Stimulated activated naive CD8-positive, alpha-beta T cell treated with anti-CD3 and anti-CD28 coated beads, Interleukin-15, Interleukin-2, amounts not matched to agents 100 ng/mL and 50 ng/mL, for 24 hours (primary cell): ENCODE results near the gene TMEM186.
"Not testable (repeated sequence)": the region's sequence is repeated elsewhere in the genome, so short reads cannot be mapped to it uniquely, and the experiment has no call there.

Experiments
- H3K27ac Mint-ChIP-seq: one replicate; pipeline ENCODE4 v1.8.0; 2021; ENCODE audit warnings: mild to moderate bottlenecking, mixed read lengths
- H3K27me3 Mint-ChIP-seq: one replicate; pipeline ENCODE4 v1.8.0; 2021; ENCODE audit warnings: mixed read lengths
- H3K36me3 Mint-ChIP-seq: one replicate; pipeline ENCODE4 v1.8.0; 2021; ENCODE audit warnings: low read depth, mixed read lengths
- H3K4me1 Mint-ChIP-seq: one replicate; pipeline ENCODE4 v1.8.0; 2021; ENCODE audit warnings: low read depth, mixed read lengths
- H3K4me3 Mint-ChIP-seq: one replicate; pipeline ENCODE4 v1.8.0; 2021; ENCODE audit warnings: mild to moderate bottlenecking, mixed read lengths
- H3K9me3 Mint-ChIP-seq: one replicate; pipeline ENCODE4 v1.8.0; 2021; ENCODE audit warnings: mixed read lengths

The TMEM186 gene

DNA sequence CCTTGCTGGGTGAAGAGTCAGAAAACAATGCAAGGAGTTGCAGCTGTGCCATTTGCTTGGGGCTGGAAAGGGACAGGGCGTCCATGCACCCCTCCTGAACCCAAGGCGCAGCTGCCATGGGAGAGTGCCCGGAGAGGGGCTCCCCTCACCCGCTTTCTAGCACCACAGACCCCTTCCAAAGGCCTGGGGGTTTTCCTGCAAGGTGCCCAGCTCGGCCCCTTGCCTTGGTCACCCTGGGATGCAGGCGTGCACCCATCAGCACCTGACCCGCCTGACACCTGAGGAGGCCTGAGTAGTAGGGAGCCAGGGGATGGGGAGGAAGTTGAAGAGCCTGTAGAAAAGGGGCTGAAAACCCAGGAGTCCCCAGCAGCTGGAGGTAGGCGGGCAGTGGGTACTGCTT, 30.3 kb downstream of the TMEM186 start:
- Mint-ChIP-seq H3K36me3 (peaks cover 14% of the 10 kb centered on the region), H3K27me3 (no peaks in the 10 kb centered on the region), H3K9me3 (no peaks in the 10 kb centered on the region), H3K4me1 (no peaks in the 10 kb centered on the region), H3K27ac (no peak overlapping the region), H3K4me3 (no peak overlapping the region)

DNA sequence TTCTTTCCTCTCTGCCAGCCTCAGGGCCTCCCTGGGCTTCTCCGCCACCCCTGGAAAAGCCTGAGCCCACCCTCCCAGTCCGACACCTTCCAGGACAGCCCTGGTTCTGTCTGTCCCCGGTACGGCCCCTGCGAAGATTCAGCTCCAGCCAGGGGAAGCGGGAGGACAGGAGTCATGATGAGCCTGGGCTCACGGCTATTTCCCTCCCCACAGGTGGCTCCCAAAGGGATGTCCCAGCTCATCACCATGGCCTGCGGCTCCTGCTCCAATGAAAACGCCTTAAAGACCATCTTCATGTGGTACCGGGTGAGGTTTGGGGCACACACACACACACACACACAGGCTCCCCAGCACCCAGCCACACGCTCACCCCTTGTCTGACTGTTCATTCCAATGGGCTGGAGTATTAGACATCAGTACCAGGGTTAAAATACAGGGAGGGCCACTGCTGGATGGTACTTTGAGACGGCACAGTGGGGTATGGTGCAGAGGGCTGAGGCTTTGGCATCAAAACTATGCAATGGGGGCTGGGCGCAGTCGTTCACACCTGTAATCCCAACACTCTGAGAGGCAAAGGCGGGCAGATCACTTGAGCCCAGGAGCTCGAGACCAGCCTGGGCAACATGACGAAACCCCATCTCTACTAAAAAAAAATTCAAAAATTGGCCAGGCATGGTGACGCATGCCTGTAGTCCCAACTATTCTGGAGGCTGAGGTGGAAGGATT, 32.8 kb downstream of the TMEM186 start:
- Mint-ChIP-seq H3K27me3 (no peaks in the 10 kb centered on the region), H3K4me3 (no peak overlapping the region), H3K27ac (no peak overlapping the region), H3K4me1 (no peaks in the 10 kb centered on the region), H3K36me3 (peaks cover 12% of the 10 kb centered on the region), H3K9me3 (no peaks in the 10 kb centered on the region)

DNA sequence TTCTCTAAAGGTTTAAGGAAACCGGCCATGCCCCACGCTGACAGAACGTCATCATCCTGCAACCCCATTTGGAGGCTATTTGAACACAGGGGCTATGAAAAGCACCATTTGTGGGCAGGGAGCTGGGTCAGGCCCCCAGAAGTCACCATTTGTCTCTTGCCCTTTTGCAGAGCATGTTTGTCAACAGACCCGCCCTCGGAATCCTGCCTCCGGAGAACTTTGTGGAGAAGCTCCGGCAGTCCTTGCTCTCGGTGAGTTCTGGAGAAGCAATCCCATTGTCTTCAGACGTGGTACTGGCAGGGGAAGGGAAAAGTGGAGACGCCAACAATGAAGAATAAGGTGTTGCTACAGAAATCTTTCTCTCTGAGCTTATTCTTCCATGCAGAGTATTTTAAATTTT, 33.5 kb downstream of the TMEM186 start:
- Mint-ChIP-seq H3K36me3 (peaks cover 9% of the 10 kb centered on the region), H3K9me3 (no peaks in the 10 kb centered on the region), H3K27me3 (no peaks in the 10 kb centered on the region), H3K4me1 (no peaks in the 10 kb centered on the region), H3K4me3 (no peak overlapping the region), H3K27ac (no peak overlapping the region)

DNA sequence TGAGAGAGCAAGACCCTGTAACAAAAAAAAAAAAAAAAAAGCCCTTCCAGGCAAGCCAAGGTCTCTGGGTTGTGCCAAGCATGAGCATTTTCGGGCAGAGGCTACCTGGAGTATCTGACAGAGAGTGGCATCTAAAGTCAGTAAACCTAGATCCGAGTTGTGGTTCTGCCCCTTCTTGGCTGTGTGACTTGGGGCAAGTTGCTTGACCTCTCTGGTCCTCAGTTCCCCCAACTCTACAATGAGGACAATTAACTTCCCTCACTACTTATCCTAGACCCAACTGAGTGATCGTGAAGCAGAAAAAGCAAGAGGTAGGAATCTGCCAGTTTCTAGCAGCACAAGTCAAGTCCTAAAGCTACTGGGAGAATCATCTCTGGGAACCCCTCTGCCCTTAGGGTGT, 34.4 kb downstream of the TMEM186 start:
- Mint-ChIP-seq H3K4me1 (no peaks in the 10 kb centered on the region), H3K27ac (no peak overlapping the region), H3K27me3 (no peaks in the 10 kb centered on the region), H3K9me3 (no peaks in the 10 kb centered on the region), H3K4me3 (no peak overlapping the region), H3K36me3 (peaks cover 2% of the 10 kb centered on the region)

DNA sequence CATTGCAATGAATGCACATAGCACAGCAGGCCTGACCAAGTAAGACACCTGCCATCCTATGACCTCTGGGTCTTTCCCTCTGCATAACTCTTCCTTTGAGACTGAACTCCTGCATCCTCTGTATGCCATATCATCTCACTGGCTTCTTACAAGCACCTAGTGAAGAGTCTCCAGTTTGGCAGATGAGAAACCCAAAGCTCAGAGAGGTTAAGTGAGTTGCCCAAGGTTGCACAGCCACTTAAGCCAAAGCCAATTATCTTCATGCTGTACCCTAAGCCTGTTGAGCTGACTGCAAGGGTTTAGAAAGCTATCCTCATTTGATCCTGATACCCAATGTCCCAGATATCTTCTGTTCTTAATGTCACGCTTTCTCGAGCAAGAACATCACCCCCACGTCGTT, 35.2 kb downstream of the TMEM186 start:
- H3K36me3 Mint-ChIP-seq, result peaks cover 6% of the 10 kb centered on the region
- no peak overlapping the region for H3K27ac Mint-ChIP-seq
- no peaks in the 10 kb centered on the region for H3K27me3 Mint-ChIP-seq
- H3K9me3 Mint-ChIP-seq, result no peaks in the 10 kb centered on the region
- H3K4me1 Mint-ChIP-seq, result no peaks in the 10 kb centered on the region
- H3K4me3 Mint-ChIP-seq, result no peak overlapping the region

DNA sequence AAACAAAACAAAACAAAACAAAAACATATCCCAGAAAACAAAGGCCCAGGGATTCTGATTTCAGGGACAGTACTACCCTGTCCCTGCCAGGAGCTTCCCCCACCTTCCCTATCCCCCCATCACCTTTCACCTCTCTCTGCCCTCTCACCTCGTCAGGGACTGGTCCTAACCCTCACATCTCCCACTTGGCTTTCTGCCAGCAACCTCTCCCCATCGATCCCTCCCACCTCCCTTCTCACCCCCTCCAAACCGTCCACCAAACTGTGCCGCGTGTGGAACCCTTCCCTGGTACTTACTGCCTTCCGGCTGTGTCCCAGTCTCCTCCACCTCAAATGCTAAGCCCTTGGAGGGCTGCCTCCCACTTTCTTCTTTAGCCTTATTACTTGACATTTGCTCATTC, 36.4 kb downstream of the TMEM186 start:
- Mint-ChIP-seq H3K27me3 (no peaks in the 10 kb centered on the region), H3K36me3 (peaks cover 6% of the 10 kb centered on the region), H3K9me3 (no peaks in the 10 kb centered on the region)

DNA sequence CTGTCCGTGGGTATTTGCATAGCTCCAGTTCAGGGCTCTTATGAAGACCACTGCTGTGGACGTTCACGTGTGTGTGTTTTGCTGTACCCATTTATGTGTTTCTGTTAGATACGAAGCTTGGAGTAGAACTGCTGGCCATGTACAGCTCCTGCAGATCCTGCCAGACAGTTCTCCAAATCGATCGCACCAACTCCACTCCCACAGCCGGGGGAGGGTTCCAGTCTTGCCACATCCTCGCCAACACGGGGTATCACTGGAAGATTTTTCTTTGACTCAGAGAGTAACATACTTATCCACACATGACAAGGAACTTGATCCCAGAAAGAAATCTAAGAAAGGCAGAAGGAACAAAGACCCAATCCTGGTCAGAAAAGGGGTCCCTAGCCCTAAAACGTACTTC, 37.4 kb downstream of the TMEM186 start:
- Mint-ChIP-seq H3K4me1 (no peaks in the 10 kb centered on the region), H3K27ac (no peak overlapping the region), H3K27me3 (no peaks in the 10 kb centered on the region), H3K4me3 (no peak overlapping the region), H3K9me3 (no peaks in the 10 kb centered on the region), H3K36me3 (peaks cover 6% of the 10 kb centered on the region)

More for the DNA sequence above, 36.4 kb downstream of the TMEM186 start:
- H3K4me3 Mint-ChIP-seq, result no peak overlapping the region
- no peak overlapping the region for H3K27ac Mint-ChIP-seq
- H3K4me1 Mint-ChIP-seq, result no peaks in the 10 kb centered on the region

DNA sequence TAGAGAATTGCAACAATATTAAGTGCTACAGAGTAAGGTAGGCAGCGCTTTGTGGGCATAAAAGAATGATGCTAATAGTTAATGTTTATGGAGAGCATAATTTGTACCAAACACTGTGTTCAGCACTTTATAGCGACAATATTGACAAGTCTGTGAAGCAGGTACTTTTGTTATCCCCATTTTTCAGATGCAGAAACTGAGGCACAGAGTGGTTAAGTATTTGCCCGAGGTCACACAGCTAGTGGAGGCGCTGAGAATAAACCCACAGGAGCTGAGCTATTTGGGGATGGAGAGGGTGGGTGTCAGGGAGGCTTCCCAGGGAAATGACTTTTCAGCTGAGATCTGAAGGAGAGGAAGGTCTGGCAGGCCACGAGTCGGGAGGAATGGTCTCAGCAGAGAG, 39.4 kb downstream of the TMEM186 start:
- H3K27ac Mint-ChIP-seq, result no peak overlapping the region
- H3K36me3 Mint-ChIP-seq, result peaks cover 6% of the 10 kb centered on the region
- no peaks in the 10 kb centered on the region for H3K4me1 Mint-ChIP-seq
- no peaks in the 10 kb centered on the region for H3K27me3 Mint-ChIP-seq
- H3K9me3 Mint-ChIP-seq, result no peaks in the 10 kb centered on the region
- H3K4me3 Mint-ChIP-seq, result no peak overlapping the region

DNA sequence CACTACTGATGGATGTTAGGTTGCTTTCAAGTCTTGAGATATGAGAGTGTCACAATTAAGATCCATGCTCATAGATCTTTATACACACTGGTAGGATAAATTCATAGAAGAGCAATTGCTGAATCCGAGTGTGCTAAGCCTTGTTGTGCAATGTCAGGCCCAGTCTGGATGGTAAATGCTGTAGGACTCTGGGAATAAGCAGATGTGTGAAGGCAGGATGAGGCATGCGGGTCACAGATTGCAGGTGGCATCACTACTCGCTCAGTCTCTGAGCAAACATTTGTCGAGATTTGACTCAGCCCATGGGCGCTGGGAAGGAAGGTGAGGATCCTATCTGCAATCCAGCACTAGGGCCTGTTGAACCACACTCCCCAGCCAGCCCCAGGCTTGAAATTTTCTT, 40.7 kb downstream of the TMEM186 start:
- no peaks in the 10 kb centered on the region for H3K4me1 Mint-ChIP-seq
- peaks cover 6% of the 10 kb centered on the region for H3K36me3 Mint-ChIP-seq
- H3K27ac Mint-ChIP-seq, result no peak overlapping the region
- H3K4me3 Mint-ChIP-seq, result no peak overlapping the region
- no peaks in the 10 kb centered on the region for H3K9me3 Mint-ChIP-seq
- no peaks in the 10 kb centered on the region for H3K27me3 Mint-ChIP-seq

DNA sequence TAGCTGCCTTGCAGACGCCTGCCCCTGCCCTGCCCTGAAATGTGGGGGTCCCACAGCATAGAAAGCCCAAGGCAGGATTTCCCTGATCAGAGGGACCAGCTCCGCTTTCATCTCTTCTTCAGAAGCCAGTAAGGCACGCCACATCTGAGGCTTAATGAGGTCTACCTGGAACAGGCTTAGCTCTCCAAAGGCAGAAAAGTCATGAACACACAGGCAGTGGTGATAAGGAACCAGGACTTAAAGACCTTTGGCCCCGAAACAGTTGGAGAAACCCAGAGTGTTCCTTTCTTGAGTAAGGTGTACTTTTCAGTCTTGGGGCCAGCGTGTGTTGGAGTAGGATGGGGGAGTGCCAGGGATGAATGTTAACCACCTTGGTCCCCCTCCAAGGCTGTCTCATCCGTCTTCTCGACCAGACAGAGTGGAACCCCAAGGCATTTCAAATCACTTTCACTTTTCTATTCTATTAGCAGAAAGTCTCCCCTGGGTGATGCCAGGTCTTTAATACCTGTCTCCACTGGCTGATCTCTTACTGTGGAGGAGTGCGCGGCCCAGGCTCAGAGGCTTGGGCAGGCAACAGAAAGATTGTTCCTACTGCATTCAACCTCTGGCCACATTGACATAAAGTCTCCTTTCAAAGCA, 43.9 kb downstream of the TMEM186 start:
- no peaks in the 10 kb centered on the region for H3K4me1 Mint-ChIP-seq
- no peak overlapping the region for H3K27ac Mint-ChIP-seq
- no peaks in the 10 kb centered on the region for H3K27me3 Mint-ChIP-seq
- no peaks in the 10 kb centered on the region for H3K9me3 Mint-ChIP-seq
- H3K36me3 Mint-ChIP-seq, result peaks cover 14% of the 10 kb centered on the region
- H3K4me3 Mint-ChIP-seq, result no peak overlapping the region

DNA sequence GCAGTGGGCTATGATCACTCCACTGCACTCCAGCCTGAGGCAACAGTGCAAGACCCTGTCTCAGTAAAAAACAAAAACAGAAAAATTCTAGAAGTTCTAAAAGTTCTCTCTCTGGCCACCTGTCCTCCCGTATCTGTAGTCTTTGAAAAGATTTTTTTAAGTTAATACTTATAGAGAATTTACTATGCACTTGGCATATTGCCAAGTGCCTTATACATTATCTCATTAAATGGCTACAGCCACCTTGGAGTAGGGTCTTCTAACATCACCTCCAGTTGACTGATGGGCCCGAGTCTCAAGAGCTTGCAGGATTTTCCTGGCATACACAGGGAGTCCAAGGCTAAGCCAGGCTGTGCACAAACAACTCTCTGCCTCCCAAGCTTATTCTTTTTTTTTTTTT, 44.7 kb downstream of the TMEM186 start:
- H3K4me1 Mint-ChIP-seq, result no peaks in the 10 kb centered on the region
- no peak overlapping the region for H3K4me3 Mint-ChIP-seq
- peaks cover 11% of the 10 kb centered on the region for H3K36me3 Mint-ChIP-seq
- no peak overlapping the region for H3K27ac Mint-ChIP-seq
- no peaks in the 10 kb centered on the region for H3K27me3 Mint-ChIP-seq
- no peaks in the 10 kb centered on the region for H3K9me3 Mint-ChIP-seq

DNA sequence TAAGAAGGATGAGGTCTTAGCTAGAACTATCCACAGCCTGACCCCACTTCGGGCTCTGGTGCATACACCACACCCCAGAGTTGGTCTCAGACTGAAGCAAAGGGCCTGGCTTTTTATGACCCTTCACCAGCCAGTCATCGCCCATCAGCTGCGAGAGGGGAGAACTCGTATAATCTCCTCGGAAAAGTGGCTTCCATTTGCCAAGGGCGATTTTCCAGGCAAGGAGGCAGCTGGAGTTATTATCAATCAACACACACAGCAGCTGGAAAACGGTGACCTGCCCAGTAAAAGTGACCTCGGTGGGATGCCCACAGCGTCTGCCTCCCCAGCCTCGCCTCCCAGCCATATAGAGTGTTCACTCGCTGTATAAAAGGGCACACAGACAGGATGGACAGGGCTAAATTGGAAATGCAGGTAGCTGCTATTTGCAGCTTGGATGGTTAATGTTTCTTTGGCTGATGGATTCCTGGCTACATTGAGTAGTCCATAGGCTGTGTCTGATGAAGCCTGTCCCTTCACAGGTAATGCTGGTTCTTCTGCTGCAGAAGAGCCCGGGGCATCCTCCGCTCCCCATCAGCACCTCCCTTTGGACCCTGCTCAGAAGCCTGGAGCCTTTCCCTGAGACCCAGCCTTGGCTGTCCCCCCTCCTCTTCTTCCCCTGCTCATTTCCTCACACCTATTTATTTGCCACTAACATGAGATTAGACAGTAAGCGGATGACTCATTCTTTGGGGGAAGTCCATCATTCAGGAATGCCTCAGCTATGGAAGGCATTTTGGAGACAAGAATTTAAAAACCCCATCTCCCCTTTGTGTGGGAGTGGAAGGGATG, 45.7 kb downstream of the TMEM186 start:
- Mint-ChIP-seq H3K9me3 (no peaks in the 10 kb centered on the region), H3K36me3 (peaks cover 11% of the 10 kb centered on the region), H3K4me1 (no peaks in the 10 kb centered on the region), H3K27ac (no peak overlapping the region), H3K27me3 (no peaks in the 10 kb centered on the region), H3K4me3 (no peak overlapping the region)

DNA sequence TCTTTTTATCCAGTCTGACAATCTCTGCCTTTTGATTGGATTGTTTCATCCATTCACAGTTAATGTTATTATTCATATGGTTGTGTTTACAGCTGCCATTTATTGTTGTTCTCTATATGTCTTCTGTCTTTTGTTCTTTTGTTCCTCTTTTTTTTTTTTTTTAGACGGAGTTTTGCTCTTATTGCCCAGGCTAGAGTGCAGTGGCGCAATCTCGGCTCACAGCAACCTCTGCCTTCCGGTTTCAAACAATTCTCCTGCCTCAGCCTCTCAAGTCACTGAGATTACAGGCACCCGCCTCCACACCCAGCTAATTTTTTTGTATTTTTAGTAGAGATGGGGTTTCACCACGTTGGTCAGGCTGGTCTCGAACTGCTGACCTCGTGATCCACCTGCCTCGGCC, 48.5 kb downstream of the TMEM186 start:
- H3K36me3 Mint-ChIP-seq, result peaks cover 15% of the 10 kb centered on the region
- H3K4me1 Mint-ChIP-seq, H3K27ac Mint-ChIP-seq, H3K27me3 Mint-ChIP-seq, H3K9me3 Mint-ChIP-seq, H3K4me3 Mint-ChIP-seq: not testable (repeated sequence)
